ENCODE results near the gene ZFHX3.

DNA sequence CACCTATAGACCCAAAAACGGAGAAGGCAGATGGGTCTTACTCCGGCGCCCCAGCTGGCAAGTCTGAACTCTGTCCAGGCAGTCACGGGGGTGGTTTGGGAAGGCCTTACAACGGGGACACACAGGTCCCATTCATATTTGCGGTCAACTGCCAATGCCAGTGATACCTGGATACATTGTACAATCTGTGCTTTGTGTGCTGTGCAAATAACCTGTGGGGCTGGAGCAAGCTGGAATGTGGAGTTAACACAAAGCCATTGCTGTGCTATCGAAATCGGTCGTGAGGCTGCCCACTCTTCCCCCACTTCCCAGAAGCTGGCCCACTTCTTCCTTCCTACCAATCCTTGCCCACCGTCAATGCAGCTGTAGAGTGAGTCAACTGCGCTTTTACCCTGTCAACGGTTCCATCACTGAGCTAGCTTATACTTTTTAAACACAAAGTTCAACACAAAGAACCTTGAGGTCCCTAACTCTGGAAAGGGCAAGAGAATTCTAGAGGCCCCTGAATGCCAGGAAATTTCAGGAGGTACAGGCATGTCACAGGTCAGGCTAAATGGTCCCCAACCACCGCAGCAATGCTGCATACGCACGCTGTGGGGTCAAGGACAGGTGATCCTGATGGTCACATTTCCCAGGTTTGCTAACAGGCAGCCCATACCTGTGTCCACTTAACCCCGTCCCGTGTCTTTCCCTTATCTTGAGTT lies 122.8 kb downstream of the ZFHX3 start:
- TF ChIP-seq, protein P1, sequence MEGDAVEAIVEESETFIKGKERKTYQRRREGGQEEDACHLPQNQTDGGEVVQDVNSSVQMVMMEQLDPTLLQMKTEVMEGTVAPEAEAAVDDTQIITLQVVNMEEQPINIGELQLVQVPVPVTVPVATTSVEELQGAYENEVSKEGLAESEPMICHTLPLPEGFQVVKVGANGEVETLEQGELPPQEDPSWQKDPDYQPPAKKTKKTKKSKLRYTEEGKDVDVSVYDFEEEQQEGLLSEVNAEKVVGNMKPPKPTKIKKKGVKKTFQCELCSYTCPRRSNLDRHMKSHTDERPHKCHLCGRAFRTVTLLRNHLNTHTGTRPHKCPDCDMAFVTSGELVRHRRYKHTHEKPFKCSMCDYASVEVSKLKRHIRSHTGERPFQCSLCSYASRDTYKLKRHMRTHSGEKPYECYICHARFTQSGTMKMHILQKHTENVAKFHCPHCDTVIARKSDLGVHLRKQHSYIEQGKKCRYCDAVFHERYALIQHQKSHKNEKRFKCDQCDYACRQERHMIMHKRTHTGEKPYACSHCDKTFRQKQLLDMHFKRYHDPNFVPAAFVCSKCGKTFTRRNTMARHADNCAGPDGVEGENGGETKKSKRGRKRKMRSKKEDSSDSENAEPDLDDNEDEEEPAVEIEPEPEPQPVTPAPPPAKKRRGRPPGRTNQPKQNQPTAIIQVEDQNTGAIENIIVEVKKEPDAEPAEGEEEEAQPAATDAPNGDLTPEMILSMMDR (conservative IDR thresholded peaks at IDR 0.05), result no peak
- TF ChIP-seq ZFX (IDR thresholded peaks at IDR 0.05), result no peak

Data from C4-2B (cell line).